PC-3 (cell line): Measurements from ENCODE around the gene TMEM132E. TPM values are rescaled to one million over a fixed set of nuclear protein-coding genes. Genes with fewer than 3 reads are reported as not detected.

Experiments
- ATAC-seq: fragments of 200-7000 bp; cut with Tn5 transposase; 2 replicates; pipeline ENCODE4 v1.9.1; 2020; ENCODE audit warnings: mild to moderate bottlenecking, moderate library complexity
- BruUV-seq: library from RNA; stranded (reverse); fragments of 400-500 nt; replicated peaks from 2 replicates; lab custom pipeline; 2021; lab: Mats Ljungman, UMichigan
- CTCF ChIA-PET: fragments of 300-600 bp; sonication (Branson Sonifier 250); formaldehyde crosslinking; loops from one replicate; lab custom pipeline; 2022; ENCODE audit warnings: antibody characterized with exemption; lab: Charles Lee
- POLR2A ChIA-PET: fragments of 300-600 bp; sonication (Branson Sonifier 250); formaldehyde crosslinking; loops from one replicate; lab custom pipeline; 2022; ENCODE audit warnings: antibody characterized with exemption; ENCODE audit not compliant: unreplicated experiment; lab: Charles Lee
- DNase-seq: peaks from one replicate; pipeline ENCODE4 v3.0.0-alpha.2; 2015
- H2AFZ ChIP-seq: fragments of 300-600 bp; sonication (generic); 2 replicates; pipeline ENCODE4 v1.6.0; 2016; ENCODE audit warnings: antibody characterized with exemption, low read length
- H3F3A ChIP-seq: fragments of 300-600 bp; sonication (generic); one replicate; pipeline ENCODE4 v1.6.0; 2017; ENCODE audit warnings: antibody characterized with exemption, low read length, control low read depth, mild to moderate bottlenecking; ENCODE audit not compliant: unreplicated experiment
- H3K27ac ChIP-seq: fragments of 300-600 bp; sonication (generic); 2 replicates; pipeline ENCODE4 v1.5.1; 2016; ENCODE audit warnings: mild to moderate bottlenecking, low read length
- H3K27me3 ChIP-seq: fragments of 300-600 bp; sonication (generic); 2 replicates; pipeline ENCODE4 v1.6.1; 2016; ENCODE audit warnings: low read length, mixed read lengths
- H3K36me3 ChIP-seq: fragments of 300-600 bp; sonication (generic); 2 replicates; pipeline ENCODE4 v1.6.1; 2016; ENCODE audit warnings: low read depth, mixed run types, low read length, mixed read lengths
- H3K4me1 ChIP-seq: fragments of 300-600 bp; sonication (generic); 2 replicates; pipeline ENCODE4 v1.5.1; 2016; ENCODE audit warnings: low read length; ENCODE audit not compliant: insufficient read depth
- H3K4me2 ChIP-seq: fragments of 300-600 bp; sonication (generic); 2 replicates; pipeline ENCODE4 v1.6.0; 2016; ENCODE audit warnings: low read length
- H3K4me3 ChIP-seq: fragments of 300-600 bp; sonication (generic); 2 replicates; pipeline ENCODE4 v1.5.1; 2016; ENCODE audit warnings: mild to moderate bottlenecking, low read length, mixed read lengths
- H3K79me2 ChIP-seq: fragments of 300-600 bp; sonication (generic); 2 replicates; pipeline ENCODE4 v1.6.1; 2017; ENCODE audit warnings: low read length, mixed read lengths
- H3K9ac ChIP-seq: fragments of 300-600 bp; sonication (generic); 2 replicates; pipeline ENCODE4 v1.6.0; 2016; ENCODE audit warnings: mild to moderate bottlenecking, low read length
- H3K9me2 ChIP-seq: fragments of 300-600 bp; sonication (generic); replicated peaks from 2 replicates; pipeline ENCODE4 v1.6.1; 2016; ENCODE audit warnings: mixed run types, low read length, mixed read lengths
- H3K9me3 ChIP-seq: fragments of 300-600 bp; sonication (generic); 2 replicates; pipeline ENCODE4 v1.6.1; 2016; ENCODE audit warnings: low read length, mixed read lengths
- H4K20me1 ChIP-seq: fragments of 300-600 bp; sonication (generic); 2 replicates; pipeline ENCODE4 v1.6.1; 2016; ENCODE audit warnings: low read length, mixed read lengths
- EZH2 ChIP-seq: fragments of 300-600 bp; sonication (generic); IDR thresholded peaks from one replicate; pipeline ENCODE4 v1.6.1; 2017; ENCODE audit warnings: antibody characterized with exemption, mild to moderate bottlenecking, low read length; ENCODE audit not compliant: unreplicated experiment
- EZH2phosphoT487 ChIP-seq: fragments of 300-600 bp; sonication (generic); IDR thresholded peaks from 2 replicates; pipeline ENCODE4 v1.6.1; 2018; ENCODE audit warnings: mild to moderate bottlenecking, antibody characterized with exemption, low read length, borderline replicate concordance
- intact Hi-C: fragments of 100-400 bp; cut with micrococcal nuclease; formaldehyde crosslinking; loops from 2 replicates; pipeline ENCODE4 v1.9.0; 2023
- total RNA-seq: library from RNA; depleted of rRNA; stranded (reverse); fragments of >200 nt; gene quantifications from 2 replicates; pipeline ENCODE4 v1.2.3, GENCODE V29; 2014
- TF ChIP-seq, protein P1 (sequence below): fragments of 300-600 bp; sonication (generic); conservative IDR thresholded peaks from 2 replicates; pipeline ENCODE4 v1.5.1; 2017; ENCODE audit warnings: antibody characterized with exemption, low read depth, mild to moderate bottlenecking, low read length

Gene TMEM132E
- total RNA-seq, 1 experiment from 2014 or later, result not detected

DNA sequence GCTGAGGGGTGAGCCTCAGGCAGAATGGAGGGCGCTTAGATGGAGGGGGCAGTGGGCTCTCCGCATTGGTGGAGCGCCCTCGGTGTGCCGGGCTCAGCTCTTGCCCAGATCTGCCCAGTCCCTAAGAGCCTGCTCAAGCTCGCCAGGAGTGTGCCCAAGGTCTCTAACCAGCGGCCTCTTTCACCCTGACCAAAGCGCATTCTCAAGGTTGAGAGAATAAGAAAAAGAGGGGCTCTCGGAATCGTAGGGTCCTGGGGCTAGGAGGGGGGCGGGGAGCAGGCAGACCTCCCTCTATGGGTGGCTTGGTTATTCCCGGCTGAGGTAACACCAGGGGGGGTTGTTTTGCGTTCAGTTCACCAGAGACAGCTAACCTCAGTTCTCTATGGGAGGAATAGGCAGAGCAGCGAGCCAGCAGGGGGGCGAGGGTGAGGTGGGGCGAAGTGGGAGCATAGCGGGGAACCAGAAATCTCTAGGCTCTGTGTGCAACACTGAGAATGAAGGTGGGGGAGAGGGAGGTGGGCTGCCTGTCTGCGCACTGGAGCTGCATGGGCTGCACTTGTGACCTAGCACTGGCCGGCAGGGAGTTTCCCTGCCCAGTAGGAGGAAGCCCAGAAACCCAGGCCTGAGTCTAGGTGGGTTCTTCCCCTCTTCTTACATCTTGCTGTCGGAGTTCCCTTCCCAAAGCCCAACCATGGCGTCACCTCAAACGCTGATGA, 3.0 kb downstream of the TMEM132E start:
- Histone ChIP-seq H3F3A (no peaks in the 10 kb centered on the region), H3K4me3 (no peak overlapping the region), H3K4me2 (no peak overlapping the region), H3K27me3 (peaks cover 76% of the 10 kb centered on the region), H3K4me1 (no peaks in the 10 kb centered on the region), H3K9me2 (no peaks in the 10 kb centered on the region), H3K9me3 (no peaks in the 10 kb centered on the region), H3K36me3 (no peaks in the 10 kb centered on the region), H2AFZ (no peak overlapping the region), H3K9ac (no peak overlapping the region), H4K20me1 (no peaks in the 10 kb centered on the region), H3K79me2 (no peaks in the 10 kb centered on the region), H3K27ac (no peak overlapping the region)
- no TSS peak for BruUV-seq
- ChIA-PET CTCF (interaction anchor here (0.6 kb wide), 1 partner anchor 163 kb away, joined by 4 read pairs; no protein-coding TSS in a partner anchor), POLR2A (no interaction called here)
- intact Hi-C loops, result no loop called here
- DNase-seq (no peak), ATAC-seq (no peak)
- TF ChIP-seq EZH2 (no peak), EZH2phosphoT487 (no peak)
- TF ChIP-seq, protein P1, sequence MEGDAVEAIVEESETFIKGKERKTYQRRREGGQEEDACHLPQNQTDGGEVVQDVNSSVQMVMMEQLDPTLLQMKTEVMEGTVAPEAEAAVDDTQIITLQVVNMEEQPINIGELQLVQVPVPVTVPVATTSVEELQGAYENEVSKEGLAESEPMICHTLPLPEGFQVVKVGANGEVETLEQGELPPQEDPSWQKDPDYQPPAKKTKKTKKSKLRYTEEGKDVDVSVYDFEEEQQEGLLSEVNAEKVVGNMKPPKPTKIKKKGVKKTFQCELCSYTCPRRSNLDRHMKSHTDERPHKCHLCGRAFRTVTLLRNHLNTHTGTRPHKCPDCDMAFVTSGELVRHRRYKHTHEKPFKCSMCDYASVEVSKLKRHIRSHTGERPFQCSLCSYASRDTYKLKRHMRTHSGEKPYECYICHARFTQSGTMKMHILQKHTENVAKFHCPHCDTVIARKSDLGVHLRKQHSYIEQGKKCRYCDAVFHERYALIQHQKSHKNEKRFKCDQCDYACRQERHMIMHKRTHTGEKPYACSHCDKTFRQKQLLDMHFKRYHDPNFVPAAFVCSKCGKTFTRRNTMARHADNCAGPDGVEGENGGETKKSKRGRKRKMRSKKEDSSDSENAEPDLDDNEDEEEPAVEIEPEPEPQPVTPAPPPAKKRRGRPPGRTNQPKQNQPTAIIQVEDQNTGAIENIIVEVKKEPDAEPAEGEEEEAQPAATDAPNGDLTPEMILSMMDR, result no peak

DNA sequence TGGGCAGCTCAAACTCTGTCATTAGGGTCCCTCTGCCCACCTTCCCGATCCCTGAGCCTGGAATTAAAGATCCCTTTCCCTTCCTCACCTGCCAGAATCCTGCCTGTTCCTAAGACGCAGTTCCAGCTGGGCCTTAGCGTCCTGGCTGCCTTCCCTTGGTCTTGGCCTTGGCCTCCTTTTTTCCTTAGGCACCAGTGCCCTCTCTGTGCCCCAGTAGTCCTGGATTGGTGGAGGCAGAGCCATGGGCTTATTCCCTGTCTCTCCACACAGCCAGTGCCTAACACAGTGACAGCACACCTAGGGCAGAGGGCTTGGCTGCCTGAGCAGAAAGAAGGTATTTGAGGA, 3.5 kb downstream of the TMEM132E start:
- POLR2A ChIA-PET, result no interaction called here
- Histone ChIP-seq H3K9me2 (no peaks in the 10 kb centered on the region), H3K4me2 (no peak overlapping the region), H3K79me2 (no peaks in the 10 kb centered on the region), H3K9me3 (no peaks in the 10 kb centered on the region), H3K4me1 (no peaks in the 10 kb centered on the region; the same call in 1 of the 2 replicates), H2AFZ (no peak overlapping the region), H3K36me3 (no peaks in the 10 kb centered on the region), H3K4me3 (no peak overlapping the region), H3F3A (no peaks in the 10 kb centered on the region), H3K27me3 (peaks cover 76% of the 10 kb centered on the region), H3K27ac (no peak overlapping the region), H3K9ac (no peak overlapping the region), H4K20me1 (no peaks in the 10 kb centered on the region)
- CTCF ChIA-PET, result interaction anchor here (0.6 kb wide), 1 partner anchor 163 kb away, joined by 4 read pairs; no protein-coding TSS in a partner anchor
- no peak for TF ChIP-seq EZH2phosphoT487
- TF ChIP-seq EZH2, result no peak
- TF ChIP-seq, protein P1, result no peak
- intact Hi-C loops, result no loop called here
- no peak for ATAC-seq
- no TSS peak for BruUV-seq
- no peak for DNase-seq

DNA sequence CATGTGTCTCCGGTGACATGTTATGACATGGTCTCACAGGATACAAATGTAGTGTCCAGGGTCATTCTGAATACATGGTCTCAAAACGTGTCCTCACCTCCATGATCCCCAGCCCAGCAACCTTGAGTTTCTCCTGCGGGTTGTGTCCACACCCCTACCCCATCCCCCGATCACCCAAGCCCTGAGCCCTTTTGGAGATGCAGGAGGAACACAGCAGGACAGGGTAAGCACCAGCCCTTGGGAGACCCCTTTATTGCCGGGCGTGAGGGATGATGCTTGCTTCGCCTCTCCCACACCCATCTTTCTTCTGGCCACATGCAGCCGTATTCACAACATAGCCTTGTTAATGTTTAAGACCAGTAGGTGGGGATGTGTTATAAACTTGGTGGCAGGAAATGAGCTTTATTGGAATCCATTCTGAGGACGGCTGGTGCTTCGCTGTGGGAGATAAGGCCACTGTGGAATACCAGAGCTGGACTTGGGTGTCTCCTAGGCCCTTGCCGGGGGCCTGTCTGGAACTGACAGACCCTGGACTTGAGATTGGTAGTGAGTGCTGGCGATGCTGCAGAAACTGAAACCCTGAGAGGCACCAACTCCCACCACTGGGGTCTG, 5.5 kb downstream of the TMEM132E start:
- Histone ChIP-seq H3K9me3 (no peaks in the 10 kb centered on the region), H3F3A (no peaks in the 10 kb centered on the region), H4K20me1 (no peaks in the 10 kb centered on the region), H3K27ac (no peak overlapping the region), H3K27me3 (peaks cover 57% of the 10 kb centered on the region), H3K4me2 (no peak overlapping the region), H3K4me1 (no peaks in the 10 kb centered on the region; the same call in 1 of the 2 replicates), H3K36me3 (no peaks in the 10 kb centered on the region), H2AFZ (no peak overlapping the region), H3K9me2 (no peaks in the 10 kb centered on the region), H3K9ac (no peak overlapping the region), H3K79me2 (no peaks in the 10 kb centered on the region), H3K4me3 (no peak overlapping the region)
- ATAC-seq (peak; percentile 53; the same call in 1 of the 2 replicates), DNase-seq (peak; percentile 7)
- BruUV-seq, result no TSS peak
- ChIA-PET CTCF (interaction anchor here (0.6 kb wide), 1 partner anchor 149 kb away, joined by 3 read pairs; no protein-coding TSS in a partner anchor), POLR2A (no interaction called here)
- intact Hi-C loops, result no loop called here
- TF ChIP-seq, protein P1, result peak; percentile 25; the same call in 1 of the 2 replicates
- TF ChIP-seq EZH2phosphoT487 (no peak), EZH2 (no peak)
